ENCODE results near the gene KCNN1. TPM values are rescaled to one million over a fixed set of nuclear protein-coding genes. Genes with fewer than 3 reads are reported as not detected.
"Not testable (repeated sequence)": the region's sequence is repeated elsewhere in the genome, so short reads cannot be mapped to it uniquely, and the experiment has no call there.

Gene KCNN1
- total RNA-seq, 2 experiments from 2014 or later, result not detected

DNA sequence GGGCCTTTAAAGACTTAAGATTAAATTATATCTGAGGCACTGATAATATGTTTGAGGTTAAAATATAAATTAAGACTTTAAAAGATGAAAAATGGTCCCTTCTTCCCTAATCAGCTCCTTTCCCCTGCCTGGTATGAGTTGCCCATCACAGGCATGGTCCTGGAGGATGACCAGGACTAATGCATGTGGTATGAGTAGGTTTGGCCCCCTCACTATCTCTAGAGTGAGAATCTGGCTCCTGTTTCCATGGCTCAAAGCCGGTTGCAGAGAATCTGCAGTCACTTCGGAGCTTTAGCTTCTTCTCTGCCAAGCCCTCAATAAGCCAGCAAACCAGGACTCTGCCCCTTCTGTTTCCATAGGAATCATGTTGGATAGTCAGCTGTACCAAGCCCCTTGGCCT, 65.2 kb downstream of the KCNN1 start:
- DNase-seq; H3K4me3 Mint-ChIP-seq; H3K9me3 Mint-ChIP-seq; H3K27ac Mint-ChIP-seq; H3K27me3 Mint-ChIP-seq; POLR2A ChIA-PET; H3K36me3 Mint-ChIP-seq (ENCODE audit: low read depth): not testable (repeated sequence)
- CTCF ChIA-PET, result interaction anchor here (0.6 to 1.9 kb wide), 3 partner anchors 9 to 56 kb away, joined by 3 to 6 read pairs (median 3); no protein-coding TSS in a partner anchor
- H3K4me1 Mint-ChIP-seq, result peaks cover 13% of the 10 kb centered on the region

DNA sequence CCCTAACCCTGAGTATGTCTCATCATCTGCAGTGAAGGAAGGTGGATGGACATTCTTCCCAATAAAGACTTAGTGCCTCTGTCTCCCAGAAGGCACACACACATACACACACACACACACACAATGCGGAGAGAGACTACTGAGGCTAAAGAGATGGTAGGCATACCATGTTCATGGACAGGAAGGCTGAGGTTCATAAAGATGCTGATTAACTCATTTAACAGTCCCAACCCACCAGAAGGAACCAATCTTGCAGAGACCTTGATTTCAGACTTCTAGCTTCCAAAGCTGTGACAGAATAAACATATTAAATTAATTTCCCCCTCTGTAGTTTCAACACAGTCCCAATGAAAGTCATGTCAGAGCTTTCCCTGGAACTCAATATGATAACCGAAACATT, 74.1 kb downstream of the KCNN1 start:
- CTCF ChIA-PET, result interaction anchor here (0.7 to 1.1 kb wide), 2 partner anchors 9 to 16 kb away, joined by 3 to 4 read pairs; no protein-coding TSS in a partner anchor
- DNase-seq, result no peak
- H3K27ac Mint-ChIP-seq, result no peak overlapping the region
- H3K27me3 Mint-ChIP-seq, result peaks cover 22% of the 10 kb centered on the region
- H3K36me3 Mint-ChIP-seq (ENCODE audit: low read depth), result peaks cover 15% of the 10 kb centered on the region
- POLR2A ChIA-PET, result no interaction called here
- peaks cover 35% of the 10 kb centered on the region for H3K4me1 Mint-ChIP-seq
- no peak overlapping the region for H3K4me3 Mint-ChIP-seq
- peaks cover 7% of the 10 kb centered on the region for H3K9me3 Mint-ChIP-seq

DNA sequence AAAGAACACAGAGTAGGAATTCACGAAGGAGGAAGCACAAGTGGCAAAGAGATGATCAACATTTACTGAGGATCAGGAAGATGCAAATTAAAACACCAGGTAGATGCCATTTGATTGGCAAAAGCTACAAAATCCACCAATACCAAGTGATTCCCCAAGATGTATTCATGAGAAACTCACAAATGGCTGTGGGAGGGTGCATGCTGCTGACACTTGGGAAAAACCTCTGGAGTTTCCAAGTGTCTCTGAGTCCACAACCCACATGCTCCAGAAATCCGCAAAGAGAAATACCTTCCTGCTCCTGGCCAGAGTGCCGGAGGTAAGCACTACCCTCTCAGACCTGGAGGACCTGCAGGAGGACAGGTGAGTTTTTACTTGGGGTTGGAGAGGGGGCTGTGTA, 76.8 kb downstream of the KCNN1 start:
- CTCF ChIA-PET, result interaction anchor here (1.0 to 2.1 kb wide), 3 partner anchors 14 to 98 kb away, joined by 3 to 16 read pairs (median 4); no protein-coding TSS in a partner anchor
- no peak overlapping the region for H3K4me3 Mint-ChIP-seq

DNA sequence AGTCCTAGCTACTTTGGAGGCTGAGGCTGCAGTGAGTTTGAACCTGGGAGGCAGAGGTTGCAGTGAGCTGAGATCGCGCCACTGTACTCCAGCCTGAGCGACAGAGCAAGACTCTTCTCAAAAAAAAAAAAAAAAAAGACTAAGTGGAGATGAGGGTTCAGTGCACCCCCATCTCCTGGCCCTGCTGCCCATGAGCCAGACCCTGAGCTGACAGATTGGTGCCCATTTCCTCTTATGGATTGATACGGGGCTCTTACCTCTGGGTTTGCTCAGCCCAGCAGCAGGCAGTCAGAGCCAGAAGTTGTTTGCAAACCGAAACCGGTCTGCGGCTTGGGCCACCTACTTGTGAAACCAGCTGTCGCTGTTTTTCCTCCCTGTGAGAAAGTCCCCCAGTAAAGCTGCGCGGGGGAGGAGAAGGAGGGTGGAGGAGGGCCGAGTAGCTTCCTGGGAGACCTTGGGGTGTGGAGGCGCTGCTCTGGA, 78.0 kb downstream of the KCNN1 start:
- H3K27me3 Mint-ChIP-seq, result peaks cover 22% of the 10 kb centered on the region
- peaks cover 39% of the 10 kb centered on the region for H3K4me1 Mint-ChIP-seq
- peak overlapping the region; percentile 53 for H3K4me3 Mint-ChIP-seq
- DNase-seq, result peak; percentile 94
- H3K9me3 Mint-ChIP-seq, result peaks cover 7% of the 10 kb centered on the region
- POLR2A ChIA-PET, result interaction anchor here (1.4 kb wide), 1 partner anchor 37 kb away, joined by 4 read pairs; the partner anchor contains the start of gene ARRDC2
- CTCF ChIA-PET, result interaction anchor here (0.6 to 2.1 kb wide), 11 partner anchors 12 to 217 kb away, joined by 3 to 16 read pairs (median 4); partner anchors contain the start of gene CCDC124
- peaks cover 15% of the 10 kb centered on the region for H3K36me3 Mint-ChIP-seq (ENCODE audit: low read depth)
- peak overlapping the region; percentile 87 for H3K27ac Mint-ChIP-seq

More for the DNA sequence above, 76.8 kb downstream of the KCNN1 start:
- DNase-seq, result no peak
- Mint-ChIP-seq H3K27me3 (peaks cover 23% of the 10 kb centered on the region), H3K27ac (peak overlapping the region; percentile 15), H3K36me3 (ENCODE audit: low read depth) (peaks cover 15% of the 10 kb centered on the region), H3K4me1 (peaks cover 38% of the 10 kb centered on the region), H3K9me3 (peaks cover 7% of the 10 kb centered on the region)
- POLR2A ChIA-PET, result no interaction called here

DNA sequence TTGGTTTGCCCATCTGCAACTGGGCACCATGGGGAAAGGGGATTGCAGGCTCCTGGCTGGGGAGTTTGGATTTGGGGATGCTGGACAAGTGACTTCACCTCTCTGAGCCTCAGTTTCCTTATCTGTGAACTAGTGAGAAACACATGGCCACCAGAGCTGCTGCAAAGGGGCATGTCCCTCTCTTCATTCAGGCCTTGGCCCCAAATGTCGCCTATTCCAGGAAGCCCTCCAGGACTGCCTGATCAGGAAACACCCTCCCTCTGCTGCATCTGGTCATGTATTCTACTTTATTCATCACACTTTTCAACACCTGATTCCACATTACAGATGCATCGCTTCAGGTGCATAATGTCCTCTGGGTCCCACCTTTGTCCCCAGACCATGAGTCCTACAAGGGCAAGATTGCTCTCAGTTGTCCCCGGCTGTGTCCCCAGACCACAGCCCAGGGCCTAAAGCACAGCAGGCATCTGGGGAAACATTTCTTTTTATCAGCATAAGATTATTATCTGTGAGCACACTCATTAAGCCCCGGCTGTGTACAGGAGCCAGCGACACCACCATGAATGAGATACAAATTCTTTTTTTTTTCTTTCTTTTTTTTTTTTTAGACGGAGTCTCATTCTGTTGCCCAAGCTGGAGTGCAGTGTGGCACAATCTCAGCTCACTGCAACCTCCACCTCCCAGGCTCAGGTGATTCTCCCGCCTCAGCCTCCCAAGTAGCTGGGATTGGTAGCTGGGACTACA, 78.6 kb downstream of the KCNN1 start:
- ChIA-PET CTCF (interaction anchor here (0.6 to 2.1 kb wide), 10 partner anchors 12 to 597 kb away, joined by 3 to 16 read pairs (median 4); partner anchors contain the start of gene CCDC124), POLR2A (interaction anchor here (1.4 kb wide), 1 partner anchor 37 kb away, joined by 4 read pairs; the partner anchor contains the start of gene ARRDC2)
- Mint-ChIP-seq H3K27ac (peak overlapping the region; percentile 87), H3K36me3 (ENCODE audit: low read depth) (peaks cover 13% of the 10 kb centered on the region), H3K4me1 (peaks cover 46% of the 10 kb centered on the region), H3K27me3 (peaks cover 23% of the 10 kb centered on the region), H3K9me3 (peaks cover 7% of the 10 kb centered on the region), H3K4me3 (peak overlapping the region; percentile 53)
- peak; percentile 14 for DNase-seq

DNA sequence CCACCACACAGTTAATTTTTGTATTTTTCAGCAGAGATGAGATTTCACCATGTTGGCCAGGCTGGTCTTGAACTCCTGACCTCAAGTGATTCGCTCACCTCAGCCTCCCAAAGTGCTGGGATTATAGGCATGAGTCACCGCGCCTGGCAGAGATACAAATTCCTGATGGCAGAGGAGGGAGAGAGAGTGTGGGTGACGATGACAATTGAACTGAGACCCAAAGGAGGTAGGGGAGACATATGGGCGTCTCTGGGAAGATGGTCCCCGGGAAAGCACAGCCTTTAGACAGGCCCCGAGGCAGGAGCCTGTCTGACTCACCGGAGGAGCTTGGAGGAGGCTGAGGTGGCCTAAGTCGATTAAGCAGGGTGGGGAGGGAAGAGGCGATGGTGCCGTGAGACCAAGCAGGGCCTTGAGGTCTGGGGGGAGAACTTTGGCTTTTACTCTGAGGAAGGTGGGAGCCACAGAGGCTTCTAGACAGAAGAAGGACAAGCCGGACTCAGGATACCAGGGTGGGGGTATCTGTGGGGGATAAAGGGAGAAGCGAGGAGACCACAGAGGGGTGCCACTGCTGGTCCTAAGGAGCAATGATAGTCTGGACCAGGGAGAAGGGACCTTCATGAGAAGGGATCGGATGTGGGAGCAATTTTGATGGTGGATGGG, 79.3 kb downstream of the KCNN1 start:
- ChIA-PET POLR2A (no interaction called here), CTCF (interaction anchor here (1.0 to 2.1 kb wide), 2 partner anchors 11 to 597 kb away, joined by 3 to 16 read pairs; no protein-coding TSS in a partner anchor)
- no peak for DNase-seq
- H3K27me3 Mint-ChIP-seq, result peaks cover 20% of the 10 kb centered on the region
- H3K27ac Mint-ChIP-seq, result peak overlapping the region; percentile 16
- peaks cover 4% of the 10 kb centered on the region for H3K9me3 Mint-ChIP-seq
- H3K4me1 Mint-ChIP-seq, result peaks cover 52% of the 10 kb centered on the region
- H3K4me3 Mint-ChIP-seq, result no peak overlapping the region
- peaks cover 9% of the 10 kb centered on the region for H3K36me3 Mint-ChIP-seq (ENCODE audit: low read depth)

DNA sequence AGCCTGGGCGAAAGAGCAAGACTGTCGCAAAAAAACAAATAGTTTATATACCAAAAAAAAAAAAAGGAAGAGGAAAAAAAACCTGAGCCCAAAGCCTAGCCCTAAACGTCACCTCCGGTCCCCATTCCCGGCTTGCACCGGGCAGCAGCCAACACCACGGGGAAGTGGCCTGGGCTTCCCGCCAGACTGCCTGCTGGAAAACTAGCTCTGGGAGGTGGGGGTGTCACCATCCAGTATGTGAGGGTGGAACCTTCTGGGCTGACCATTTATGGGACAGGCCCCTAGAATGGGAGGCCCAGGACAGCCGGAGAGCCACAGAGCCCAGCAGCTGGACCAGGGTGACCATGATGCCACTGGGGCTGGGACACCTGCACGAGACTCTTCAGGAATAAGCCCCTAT, 82.5 kb downstream of the KCNN1 start:
- POLR2A ChIA-PET, result no interaction called here
- peaks cover 5% of the 10 kb centered on the region for H3K27me3 Mint-ChIP-seq
- H3K9me3 Mint-ChIP-seq, result no peaks in the 10 kb centered on the region
- no peak overlapping the region for H3K27ac Mint-ChIP-seq
- no peak overlapping the region for H3K4me3 Mint-ChIP-seq
- H3K4me1 Mint-ChIP-seq, result peaks cover 46% of the 10 kb centered on the region
- CTCF ChIA-PET, result interaction anchor here (1.2 kb wide), 1 partner anchor 104 kb away, joined by 3 read pairs; no protein-coding TSS in a partner anchor
- DNase-seq, result no peak
- H3K36me3 Mint-ChIP-seq (ENCODE audit: low read depth), result no peaks in the 10 kb centered on the region

Other genes starting within 250 kb of the KCNN1 start
- 10 to 100 TPM; 75.3 to 75.7 TPM for gene MAP1S, start 247.6 kb upstream of the KCNN1 start, total RNA-seq
- gene FCHO1, start 215.6 kb upstream of the KCNN1 start, total RNA-seq, result 10 to 100 TPM; 76.3 to 84.1 TPM
- gene B3GNT3, start 172.0 kb upstream of the KCNN1 start, total RNA-seq, result under 1 TPM; 0.35 to 0.81 TPM
- gene INSL3, start 145.6 kb upstream of the KCNN1 start, total RNA-seq, result 1 to 10 TPM; 6.8 to 7.4 TPM
- gene JAK3, start 119.1 kb upstream of the KCNN1 start, total RNA-seq, result 100 to 1,000 TPM; 172 to 176 TPM
- 1,000 to 10,000 TPM; 2,216 to 2,434 TPM for gene RPL18A, start 107.2 kb upstream of the KCNN1 start, total RNA-seq
- gene SLC5A5, start 95.2 kb upstream of the KCNN1 start, total RNA-seq, result 1 to 10 TPM; 1.7 to 2.2 TPM
- gene CCDC124, start 34.1 kb upstream of the KCNN1 start, total RNA-seq, result 10 to 100 TPM; 59.2 to 64.7 TPM
- 10 to 100 TPM; 40.1 to 51.1 TPM for gene ARRDC2, start 41.1 kb downstream of the KCNN1 start, total RNA-seq
- 10 to 100 TPM; 81.8 to 86.8 TPM for gene IL12RB1, start 119.8 kb downstream of the KCNN1 start, total RNA-seq
- gene MAST3, start 130.7 kb downstream of the KCNN1 start, total RNA-seq, result 10 to 100 TPM; 31.0 to 35.8 TPM
- gene PIK3R2, start 186.1 kb downstream of the KCNN1 start, total RNA-seq, result 10 to 100 TPM; 12.6 to 13.1 TPM
- 10 to 100 TPM; 54.1 to 58.9 TPM for gene IFI30, start 206.7 kb downstream of the KCNN1 start, total RNA-seq
- gene MPV17L2, start 226.1 kb downstream of the KCNN1 start, total RNA-seq, result 1 to 10 TPM; 6.1 to 6.5 TPM
- gene RAB3A, start 236.9 kb downstream of the KCNN1 start, total RNA-seq, result 1 to 10 TPM; 4.0 to 5.2 TPM